RWPE2 (cell line): ENCODE data around the gene KLHL1.

Experiments used
- ATAC-seq: fragments of 200-7000 bp; cut with Tn5 transposase; 3 replicates; pipeline ENCODE4 v1.9.1; 2021; ENCODE audit warnings: low read depth
- DNase-seq: peaks from one replicate; pipeline ENCODE4 v3.0.0-alpha.2; 2020; ENCODE audit warnings: low spot score
- H3K27ac ChIP-seq: fragments of 450-650 bp; 2 replicates; pipeline ENCODE4 v1.5.1; 2017; ENCODE audit warnings: mild to moderate bottlenecking; ENCODE audit not compliant: poor library complexity, severe bottlenecking
- H3K27me3 ChIP-seq: fragments of 250-450 bp; sonication (Bioruptor Pico); 2 replicates; pipeline ENCODE4 v1.5.1; 2021; ENCODE audit warnings: mild to moderate bottlenecking, moderate library complexity; ENCODE audit not compliant: insufficient read depth, poor library complexity, severe bottlenecking
- H3K36me3 ChIP-seq: fragments of 250-450 bp; sonication (Bioruptor Pico); 2 replicates; pipeline ENCODE4 v1.5.1; 2020; ENCODE audit warnings: low read depth, mild to moderate bottlenecking, moderate library complexity
- H3K4me1 ChIP-seq: fragments of 250-450 bp; sonication (Bioruptor Pico); 2 replicates; pipeline ENCODE4 v1.5.1; 2021; ENCODE audit warnings: mild to moderate bottlenecking, moderate library complexity; ENCODE audit not compliant: insufficient read depth, poor library complexity, severe bottlenecking
- H3K4me3 ChIP-seq: fragments of 250-450 bp; sonication (Bioruptor Pico); 2 replicates; pipeline ENCODE4 v1.5.1; 2021; ENCODE audit warnings: mild to moderate bottlenecking, moderate library complexity; ENCODE audit not compliant: severe bottlenecking
- H3K9me3 ChIP-seq: fragments of 250-450 bp; sonication (Bioruptor Pico); 2 replicates; pipeline ENCODE4 v1.5.1; 2021; ENCODE audit warnings: mild to moderate bottlenecking, moderate library complexity; ENCODE audit not compliant: severe bottlenecking
- CTCF ChIP-seq: fragments of 450-650 bp; IDR thresholded peaks from one replicate; pipeline ENCODE4 v1.5.1; 2017; ENCODE audit warnings: mild to moderate bottlenecking, moderate library complexity; ENCODE audit not compliant: poor library complexity, severe bottlenecking

KLHL1 gene

GRCh38 chr13:69654392-69654791 lies 453.9 kb downstream of the KLHL1 start:
- H3K27me3 ChIP-seq: no peaks in the 10 kb centered on the region
- no peaks in the 10 kb centered on the region for H3K36me3 ChIP-seq
- no peaks in the 10 kb centered on the region for H3K4me1 ChIP-seq
- H3K27ac ChIP-seq: no peak overlapping the region
- H3K9me3 ChIP-seq: no peaks in the 10 kb centered on the region
- no peak for TF ChIP-seq CTCF
- H3K4me3 ChIP-seq: no peak overlapping the region
- ATAC-seq: no peak
- no peak for DNase-seq
